GM23338 (cell line): ENCODE data around the gene ABHD5. TPM values are rescaled to one million over a fixed set of nuclear protein-coding genes. Genes with fewer than 3 reads are reported as not detected.

Source experiments
- ATAC-seq: fragments of 200-7000 bp; cut with Tn5 transposase; 3 replicates; pipeline ENCODE4 v1.9.1; 2020
- DNase-seq: peaks from one replicate; pipeline ENCODE4 v3.0.0-alpha.2; 2015; ENCODE audit warnings: low spot score
- H2AFZ ChIP-seq: fragments of 200-600 bp; sonication (generic); 2 replicates; pipeline ENCODE4 v1.8.0; 2016; ENCODE audit warnings: antibody characterized with exemption, mild to moderate bottlenecking, moderate library complexity
- H3F3A ChIP-seq: fragments of 200-600 bp; sonication (generic); replicated peaks from 2 replicates; pipeline ENCODE4 v1.8.0; 2017; ENCODE audit warnings: antibody characterized with exemption, mixed run types, low read depth
- H3K27ac ChIP-seq: fragments of 200-600 bp; sonication (generic); 2 replicates; pipeline ENCODE4 v1.6.1; 2016; ENCODE audit warnings: low read depth
- H3K27me3 ChIP-seq: fragments of 200-600 bp; sonication (generic); 2 replicates; pipeline ENCODE4 v1.8.0; 2016; ENCODE audit warnings: mild to moderate bottlenecking, mixed run types, moderate library complexity; ENCODE audit not compliant: insufficient read depth
- H3K36me3 ChIP-seq: fragments of 200-600 bp; sonication (generic); 2 replicates; pipeline ENCODE4 v1.8.0; 2016; ENCODE audit warnings: mild to moderate bottlenecking; ENCODE audit not compliant: insufficient read depth
- H3K4me1 ChIP-seq: fragments of 200-600 bp; sonication (generic); 2 replicates; pipeline ENCODE4 v1.8.0; 2016; ENCODE audit warnings: mild to moderate bottlenecking, moderate library complexity; ENCODE audit not compliant: insufficient read depth
- H3K4me2 ChIP-seq: fragments of 200-600 bp; sonication (generic); 2 replicates; pipeline ENCODE4 v1.7.1; 2017; ENCODE audit warnings: mixed run types
- H3K4me3 ChIP-seq: fragments of 200-600 bp; sonication (generic); 2 replicates; pipeline ENCODE4 v1.6.1; 2016; ENCODE audit warnings: mixed run types
- H3K79me2 ChIP-seq: fragments of 200-600 bp; sonication (generic); replicated peaks from 2 replicates; pipeline ENCODE4 v1.8.0; 2017; ENCODE audit warnings: mild to moderate bottlenecking; ENCODE audit not compliant: insufficient read depth
- H3K9me2 ChIP-seq: fragments of 200-600 bp; sonication (generic); 2 replicates; pipeline ENCODE4 v1.8.0; 2017; ENCODE audit not compliant: insufficient read depth
- H4K20me1 ChIP-seq: fragments of 200-600 bp; sonication (generic); replicated peaks from 2 replicates; pipeline ENCODE4 v1.8.0; 2017; ENCODE audit warnings: mild to moderate bottlenecking; ENCODE audit not compliant: insufficient read depth
- H3K27ac Mint-ChIP-seq: 2 replicates; pipeline ENCODE4 v1.8.0; 2020; ENCODE audit warnings: inconsistent platforms, mild to moderate bottlenecking, moderate library complexity, mixed read lengths
- H3K27me3 Mint-ChIP-seq: 3 replicates; pipeline ENCODE4 v1.8.0; 2022; ENCODE audit warnings: low read depth, mild to moderate bottlenecking, moderate library complexity, mixed read lengths, inconsistent platforms; ENCODE audit not compliant: insufficient read depth, poor library complexity
- H3K36me3 Mint-ChIP-seq: 3 replicates; pipeline ENCODE4 v1.8.0; 2021; ENCODE audit warnings: low read depth, mild to moderate bottlenecking, inconsistent platforms, moderate library complexity, mixed read lengths
- H3K4me1 Mint-ChIP-seq: 3 replicates; pipeline ENCODE4 v1.8.0; 2020; ENCODE audit warnings: mild to moderate bottlenecking, inconsistent platforms, mixed read lengths
- H3K4me3 Mint-ChIP-seq: 3 replicates; pipeline ENCODE4 v1.8.0; 2021; ENCODE audit warnings: moderate library complexity, mild to moderate bottlenecking, inconsistent platforms, mixed read lengths
- H3K9me3 Mint-ChIP-seq: 3 replicates; pipeline ENCODE4 v1.8.0; 2020; ENCODE audit warnings: moderate library complexity, mild to moderate bottlenecking, inconsistent platforms, mixed read lengths
- EZH2 ChIP-seq: fragments of 200-600 bp; sonication (generic); IDR thresholded peaks from one replicate; pipeline ENCODE4 v1.8.0; 2017; ENCODE audit warnings: antibody characterized with exemption, mild to moderate bottlenecking, low read depth; ENCODE audit not compliant: unreplicated experiment
- EZH2phosphoT487 ChIP-seq: fragments of 200-600 bp; sonication (generic); IDR thresholded peaks from one replicate; pipeline ENCODE4 v1.8.1; 2018; ENCODE audit warnings: antibody characterized with exemption; ENCODE audit not compliant: unreplicated experiment
- JUNB ChIP-seq: IDR thresholded peaks from one replicate; pipeline ENCODE4 v1.6.1; 2016; ENCODE audit warnings: antibody characterized with exemption; ENCODE audit not compliant: unreplicated experiment
- POLR2AphosphoS5 ChIP-seq: IDR thresholded peaks from 2 replicates; pipeline ENCODE4 v1.6.1; 2016; ENCODE audit warnings: antibody characterized with exemption, low read depth
- STAT1 ChIP-seq: IDR thresholded peaks from one replicate; pipeline ENCODE4 v1.6.1; 2016; ENCODE audit warnings: antibody characterized with exemption; ENCODE audit not compliant: unreplicated experiment
- ZNF331 ChIP-seq: fragments of 250-450 bp; sonication (Bioruptor Pico); IDR thresholded peaks from 2 replicates; pipeline ENCODE4 v1.5.0; 2020; ENCODE audit warnings: low read depth, mild to moderate bottlenecking, moderate library complexity
- ZNF462 ChIP-seq: fragments of 250-450 bp; sonication (Bioruptor Pico); IDR thresholded peaks from 2 replicates; pipeline ENCODE4 v1.5.0; 2020; ENCODE audit warnings: mild to moderate bottlenecking, moderate library complexity
- polyA plus RNA-seq: library from polyadenylated mRNA; unstranded; fragments of >200 nt; fragmentation: Nextera tagmentation; extraction: Ambion mirVana; gene quantifications from 2 replicates; pipeline ENCODE4 v1.2.1, GENCODE V29; 2016
- total RNA-seq: library from RNA; depleted of rRNA; stranded (reverse); fragments of >200 nt; shearing (Covaris generic); gene quantifications from 2 replicates; pipeline ENCODE4 v1.2.3, GENCODE V29; 2014

ABHD5 gene
- total and polyA plus RNA-seq, 2 experiments from 2014 or later: 12.1 to 12.3 TPM

- H3K36me3 Mint-ChIP-seq: no peaks in the 10 kb centered on the region
Observed at GRCh38 chr3:43695443-43695842, 4.7 kb downstream of the ABHD5 start.

More at GRCh38 chr3:43695443-43695842, 4.7 kb downstream of the ABHD5 start:
- peaks cover 4% of the 10 kb centered on the region for H3K27me3 Mint-ChIP-seq
- peaks cover 53% of the 10 kb centered on the region for H3K4me1 Mint-ChIP-seq
- H4K20me1 ChIP-seq: no peaks in the 10 kb centered on the region
- DNase-seq: no peak
- no peaks in the 10 kb centered on the region for H3K27me3 ChIP-seq
- peaks cover 75% of the 10 kb centered on the region for H3K79me2 ChIP-seq
- H3K9me3 Mint-ChIP-seq: no peaks in the 10 kb centered on the region
- ATAC-seq: no peak
- H3K4me3 ChIP-seq: peak overlapping the region; percentile 27; the same call in 1 of the 2 replicates
- no peak overlapping the region for H3K27ac ChIP-seq
- H3K4me3 Mint-ChIP-seq: no peak overlapping the region
- no peak overlapping the region for H3K27ac Mint-ChIP-seq
- H3F3A ChIP-seq: 0 out of 2 replicates have a peak, but pooled peaks cover 9% of the 10 kb centered on the region
- no peaks in the 10 kb centered on the region for H3K9me2 ChIP-seq
- no peak overlapping the region for H2AFZ ChIP-seq
- no peak for TF ChIP-seq ZNF462 (CRISPR knock-in tag)
- no peak for TF ChIP-seq STAT1
- TF ChIP-seq POLR2AphosphoS5: no peak
- no peak for TF ChIP-seq JUNB
- no peak for TF ChIP-seq ZNF331 (CRISPR knock-in tag)
- TF ChIP-seq EZH2: no peak
- TF ChIP-seq EZH2phosphoT487: no peak
- H3K4me1 ChIP-seq: peaks cover 45% of the 10 kb centered on the region
- H3K4me2 ChIP-seq: peak overlapping the region; percentile 67; the same call in 1 of the 2 replicates
- H3K36me3 ChIP-seq: no peaks in the 10 kb centered on the region
